Thyroid gland (tissue), 4 donors: ENCODE data around the gene ORM1. TPM values are rescaled to one million over a fixed set of nuclear protein-coding genes. Genes with fewer than 3 reads are reported as not detected.

Experiments
- DNase-seq, 2 donors: peaks; one replicate each; pipeline ENCODE4 v3.0.0-alpha.2; 2019
- H3K27ac ChIP-seq, 3 donors: fragments of 200-600 bp; sonication (generic); 1 replicate in 2 of 3; 2 replicates in 1 of 3; pipeline ENCODE4 v1.5.1; 2016 to 2019; ENCODE audit warnings: mild to moderate bottlenecking in 1 of 3, moderate library complexity in 1 of 3
- H3K27me3 ChIP-seq: fragments of 200-600 bp; sonication (generic); one replicate; pipeline ENCODE4 v1.5.1; 2019
- H3K36me3 ChIP-seq, 2 donors: fragments of 200-600 bp; sonication (generic); one replicate each; pipeline ENCODE4 v1.5.1; 2016 to 2019
- H3K4me1 ChIP-seq, 2 donors: fragments of 200-600 bp; sonication (generic); one replicate each; pipeline ENCODE4 v1.5.1; 2017 to 2019
- H3K4me3 ChIP-seq, 3 donors: fragments of 200-600 bp; sonication (generic); replicated peaks in 1 of 3; 1 replicate in 2 of 3; 2 replicates in 1 of 3; pipeline ENCODE4 v1.5.1; 2016; ENCODE audit warnings: mild to moderate bottlenecking in 1 of 3
- H3K9me3 ChIP-seq: fragments of 200-600 bp; sonication (generic); one replicate; pipeline ENCODE4 v1.5.1; 2017
- CTCF ChIP-seq, 6 experiments: fragments of 200-600 bp in 3 of 6; fragments of 450-650 bp in 3 of 6; sonication (generic) in 3 of 6; IDR thresholded peaks; one replicate each; pipeline ENCODE4 v1.5.1; 2016 to 2019; ENCODE audit warnings: antibody characterized with exemption in 6 of 6, mild to moderate bottlenecking in 2 of 6, inconsistent platforms in 1 of 6, moderate library complexity in 1 of 6
- POLR2A ChIP-seq, 2 donors: fragments of 450-650 bp; IDR thresholded peaks; one replicate each; pipeline ENCODE4 v1.6.1; 2017; ENCODE audit warnings: antibody characterized with exemption in 2 of 2, mild to moderate bottlenecking in 2 of 2, moderate library complexity in 1 of 2
- WGBS, 2 donors: methylation state at CpG; one replicate each; pipeline ENCODE4 v1.1.5; 2017; 5-methylcytosine and 5-hydroxymethylcytosine counted together
- intact Hi-C: fragments of 100-400 bp; cut with DNase I; formaldehyde crosslinking; loops from one replicate; pipeline ENCODE4 v1.15.1; 2023
- total RNA-seq, 4 donors: library from RNA; depleted of rRNA; stranded (reverse); fragments of >200 nt; gene quantifications; one replicate each; pipeline ENCODE4 v1.2.3, GENCODE V29; 2016

The ORM1 gene
- total RNA-seq, 4 donors from 2014 or later: not detected

- no peak for TF ChIP-seq POLR2A (IDR thresholded peaks at IDR 0.05)
- TF ChIP-seq CTCF (IDR thresholded peaks at IDR 0.05): no peak
- Histone ChIP-seq H3K27ac (no peak overlapping the region), H3K4me3 (no peak overlapping the region), H3K27me3 (no peaks in the 10 kb centered on the region), H3K4me1 (peaks cover 5 to 7% of the 10 kb centered on the region in 2 donors), H3K9me3 (no peaks in the 10 kb centered on the region), H3K36me3 (no peaks in the 10 kb centered on the region)
- 88 to 90% methylated on average over 7 to 9 of the region's 13 CpGs for WGBS, 2 donors
- intact Hi-C loops: no loop called here
- no peak for DNase-seq
Observed at GRCh38 chr9:114308361-114308950, 14.4 kb upstream of the ORM1 start.

- intact Hi-C loops: no loop called here
- H3K9me3 ChIP-seq: no peaks in the 10 kb centered on the region
- H3K27ac ChIP-seq: no peak overlapping the region
- peaks cover 5 to 7% of the 10 kb centered on the region in 2 donors for H3K4me1 ChIP-seq
- H3K36me3 ChIP-seq: no peaks in the 10 kb centered on the region
- no peak overlapping the region for H3K4me3 ChIP-seq
- H3K27me3 ChIP-seq: no peaks in the 10 kb centered on the region
- WGBS, 2 donors: 90 to 98% methylated on average over 8 to 13 of the region's 13 CpGs
- no peak for DNase-seq
- TF ChIP-seq POLR2A (IDR thresholded peaks at IDR 0.05): no peak
- TF ChIP-seq CTCF (IDR thresholded peaks at IDR 0.05): no peak
Observed at GRCh38 chr9:114309096-114309495, 13.8 kb upstream of the ORM1 start.

GRCh38 chr9:114310471-114311450 lies 12.1 kb upstream of the ORM1 start:
- H3K9me3 ChIP-seq: no peaks in the 10 kb centered on the region
- no peak overlapping the region for H3K4me3 ChIP-seq
- no peaks in the 10 kb centered on the region for H3K36me3 ChIP-seq
- WGBS, 2 donors: 84 to 85% methylated on average over 22 of the region's 22 CpGs
- no peak overlapping the region for H3K27ac ChIP-seq
- peaks cover under 1 to 3% of the 10 kb centered on the region in 2 donors for H3K4me1 ChIP-seq
- intact Hi-C loops: no loop called here
- no peaks in the 10 kb centered on the region for H3K27me3 ChIP-seq
- TF ChIP-seq POLR2A (IDR thresholded peaks at IDR 0.05) (no peak), CTCF (IDR thresholded peaks at IDR 0.05) (no peak)
- no peak for DNase-seq

- Histone ChIP-seq H3K27ac (no peak overlapping the region), H3K9me3 (no peaks in the 10 kb centered on the region), H3K4me1 (peaks cover 7 to 8% of the 10 kb centered on the region in 2 donors), H3K36me3 (no peaks in the 10 kb centered on the region), H3K27me3 (no peaks in the 10 kb centered on the region), H3K4me3 (no peak overlapping the region)
- intact Hi-C loops: no loop called here
- 95% methylated on average over 28 of the region's 28 CpGs for WGBS, 2 donors
- DNase-seq: no peak
- no peak for TF ChIP-seq CTCF (IDR thresholded peaks at IDR 0.05)
- no peak for TF ChIP-seq POLR2A (IDR thresholded peaks at IDR 0.05)
Observed at GRCh38 chr9:114311571-114312512, 11.1 kb upstream of the ORM1 start.
